GM06990 (cell line): Measurements from ENCODE around the gene FARSA.
A peak's percentile ranks its signal among the peaks of the same experiment; 100 is the strongest.
"Not testable (repeated sequence)": the region's sequence is repeated elsewhere in the genome, so short reads cannot be mapped to it uniquely, and the experiment has no call there.

Source experiments
- DNase-seq: peaks from one replicate; pipeline ENCODE4 v3.0.0-alpha.2; 2011; ENCODE audit not compliant: insufficient read length; ENCODE audit errors: extremely low read depth
- H3K27me3 ChIP-seq: replicated peaks from 2 replicates; pipeline ENCODE4 v1.6.0; 2011; ENCODE audit warnings: low read length; ENCODE audit not compliant: control insufficient read depth, insufficient read depth
- H3K36me3 ChIP-seq: 2 replicates; pipeline ENCODE4 v1.5.1; 2011; ENCODE audit warnings: low read length; ENCODE audit not compliant: control insufficient read depth, insufficient read depth
- H3K4me3 ChIP-seq: replicated peaks from 2 replicates; pipeline ENCODE4 v1.5.1; 2011; ENCODE audit warnings: low read depth, mild to moderate bottlenecking, control low read depth, low read length
- CTCF ChIP-seq: IDR thresholded peaks from 2 replicates; pipeline ENCODE4 v1.5.1; 2011; ENCODE audit warnings: low read length, control low read depth, mild to moderate bottlenecking, inconsistent platforms; ENCODE audit not compliant: insufficient read depth, poor library complexity, severe bottlenecking

FARSA gene

DNA sequence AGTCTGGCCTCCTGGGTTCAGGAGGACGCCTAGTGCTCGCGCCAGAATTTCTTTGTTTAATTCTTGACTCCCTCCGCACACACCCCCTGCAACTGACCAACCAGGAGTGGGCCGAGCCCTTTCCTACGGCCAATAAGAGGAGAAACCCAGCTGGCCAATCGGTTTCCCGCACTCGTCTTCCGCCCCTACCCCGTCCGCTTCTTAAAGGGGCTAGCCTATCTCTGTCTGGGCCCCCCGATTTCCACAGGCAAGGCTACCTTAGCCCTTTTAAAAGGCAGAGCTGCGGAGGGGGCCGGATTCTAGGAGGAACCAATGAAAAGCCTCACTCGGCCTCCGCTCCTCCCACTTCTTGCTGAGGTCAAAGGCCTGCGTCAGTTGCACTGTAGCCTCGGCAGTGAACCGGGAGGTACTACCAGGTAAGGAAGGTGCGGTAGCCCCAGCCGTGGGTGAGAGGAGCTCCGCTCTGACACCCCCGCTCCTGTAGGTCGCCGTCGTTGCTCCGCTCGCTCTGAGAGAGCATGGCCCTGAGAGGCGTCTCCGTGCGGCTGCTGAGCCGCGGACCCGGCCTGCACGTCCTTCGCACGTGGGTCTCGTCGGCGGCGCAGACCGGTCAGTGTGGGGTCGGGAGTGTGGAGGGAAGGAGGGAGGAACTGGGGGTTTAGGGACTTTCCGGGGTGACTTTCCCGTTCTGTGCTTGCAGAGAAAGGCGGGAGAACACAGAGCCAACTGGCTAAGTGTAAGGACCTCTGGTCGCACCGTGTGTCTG lies 42.5 kb downstream of the FARSA start, which contains the start of gene GCDH:
GCDH (plus strand) TSS at position 374 of the 766 bp plus-strand sequence; CDS start at position 519, 145 bp downstream.
- Histone ChIP-seq H3K4me3 (peak within 1 kb of the TSS; percentile 98), H3K36me3 (peaks cover 5% of the 10 kb centered on the region), H3K27me3 (no peaks in the 10 kb centered on the region)
- no peak for TF ChIP-seq CTCF
- peak; percentile 90 for DNase-seq

GRCh38 chr19:12890299-12890786 lies 43.2 kb downstream of the FARSA start:
- H3K27me3 ChIP-seq, H3K36me3 ChIP-seq, DNase-seq: not testable (repeated sequence)
- H3K4me3 ChIP-seq: peak overlapping the region; percentile 60

GRCh38 chr19:12888006-12888603 lies 45.4 kb downstream of the FARSA start:
- TF ChIP-seq CTCF: no peak
- Histone ChIP-seq H3K36me3 (no peaks in the 10 kb centered on the region), H3K4me3 (no peak overlapping the region), H3K27me3 (no peaks in the 10 kb centered on the region)
- no peak for DNase-seq

- Histone ChIP-seq H3K27me3 (no peaks in the 10 kb centered on the region), H3K36me3 (no peaks in the 10 kb centered on the region), H3K4me3 (no peak within 1 kb of the TSS)
- TF ChIP-seq CTCF: no peak
- no peak for DNase-seq
Observed at GRCh38 chr19:12886969-12887747, 46.4 kb downstream of the FARSA start, which contains the start of gene KLF1. Gene KLF1 (minus strand): TSS chr19:12887201. CDS start chr19:12887140, 61 bp downstream.

DNA sequence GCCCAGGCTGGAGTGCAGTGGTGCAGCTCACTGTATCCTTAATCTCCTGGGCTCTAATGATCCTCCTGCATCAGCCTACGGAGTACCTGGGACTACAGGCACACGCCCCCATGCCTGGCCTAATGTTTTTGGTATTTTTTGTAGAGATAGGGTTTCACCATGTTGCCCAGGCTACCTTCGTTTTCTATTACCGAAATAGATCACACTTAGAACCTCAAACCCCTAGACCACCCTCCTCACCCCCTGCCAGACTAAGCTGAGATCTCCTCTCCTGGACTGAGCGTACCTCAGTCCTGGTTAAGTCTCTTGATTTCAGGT lies 46.9 kb downstream of the FARSA start:
- no peaks in the 10 kb centered on the region for H3K27me3 ChIP-seq
- H3K36me3 ChIP-seq: no peaks in the 10 kb centered on the region
- H3K4me3 ChIP-seq: no peak overlapping the region
- no peak for DNase-seq
- TF ChIP-seq CTCF: no peak
